ENCODE data around the gene MEG3. TPM values are rescaled to one million over a fixed set of nuclear protein-coding genes. Genes with fewer than 3 reads are reported as not detected.

The MEG3 gene
- total and polyA plus RNA-seq, 2 of the 4 experiments (the other 2 are of a cell fraction), result 31.5 to 556 TPM

DNA sequence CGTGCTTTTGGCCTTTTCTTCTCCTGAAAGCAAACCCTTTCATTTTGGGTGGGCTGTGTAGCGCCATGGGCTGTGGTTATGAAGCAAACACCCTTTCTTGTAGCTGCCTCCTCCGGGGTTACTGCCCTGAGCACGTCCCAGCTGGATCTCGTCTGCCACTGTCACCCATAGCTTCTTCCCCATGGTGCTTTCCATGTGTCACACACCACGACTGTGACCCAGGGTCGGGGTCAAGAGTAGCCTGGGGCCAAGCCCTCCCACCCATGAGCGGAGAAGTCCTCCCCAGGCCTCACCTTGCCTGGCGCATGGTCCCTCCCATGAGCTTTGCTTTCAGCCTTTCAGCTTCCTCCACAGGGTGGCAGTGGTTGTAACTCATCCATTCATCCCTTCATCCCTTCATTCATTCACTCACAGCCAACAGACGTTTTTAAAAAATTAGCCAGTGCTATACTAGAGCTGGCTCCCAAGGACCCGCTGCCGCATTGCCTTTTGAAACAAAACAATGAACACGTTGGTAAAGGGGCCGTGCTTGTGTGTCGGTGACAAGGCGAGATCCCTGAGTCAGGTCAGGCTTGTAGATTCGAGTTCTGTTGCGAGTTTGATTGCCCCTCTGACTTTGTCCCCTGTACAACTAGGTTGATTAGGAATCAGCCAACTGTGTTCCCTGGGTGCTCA, 29.5 kb downstream of the MEG3 start:
- dilution Hi-C loops (cut with HindIII; ENCODE audit: low sequenced_read_pairs, unreplicated experiment) (no loop called here), in situ Hi-C loops (cut with MboI; ENCODE audit: low sequenced_read_pairs) (no loop called here), intact Hi-C loops (cut with micrococcal nuclease) (no loop called here)
- no peak overlapping the region for H4K8ac ChIP-seq (ENCODE audit: low read depth in 2 of 2, low read length in 2 of 2)
- no peak overlapping the region for H2AFZ ChIP-seq (replicated peaks; ENCODE audit: low read length, poor library complexity)
- H3K14ac ChIP-seq (replicated peaks; ENCODE audit: low read depth, low read length), result no peak overlapping the region
- no peak overlapping the region for H3K4ac ChIP-seq (ENCODE audit: low read depth, low read length)
- H2AK9ac ChIP-seq (replicated peaks; ENCODE audit: low read depth, low read length, poor library complexity), result no peak overlapping the region
- ATAC-seq (ENCODE audit: low read depth) (no peak), DNase-seq (no peak)
- TF ChIP-seq, protein P1, sequence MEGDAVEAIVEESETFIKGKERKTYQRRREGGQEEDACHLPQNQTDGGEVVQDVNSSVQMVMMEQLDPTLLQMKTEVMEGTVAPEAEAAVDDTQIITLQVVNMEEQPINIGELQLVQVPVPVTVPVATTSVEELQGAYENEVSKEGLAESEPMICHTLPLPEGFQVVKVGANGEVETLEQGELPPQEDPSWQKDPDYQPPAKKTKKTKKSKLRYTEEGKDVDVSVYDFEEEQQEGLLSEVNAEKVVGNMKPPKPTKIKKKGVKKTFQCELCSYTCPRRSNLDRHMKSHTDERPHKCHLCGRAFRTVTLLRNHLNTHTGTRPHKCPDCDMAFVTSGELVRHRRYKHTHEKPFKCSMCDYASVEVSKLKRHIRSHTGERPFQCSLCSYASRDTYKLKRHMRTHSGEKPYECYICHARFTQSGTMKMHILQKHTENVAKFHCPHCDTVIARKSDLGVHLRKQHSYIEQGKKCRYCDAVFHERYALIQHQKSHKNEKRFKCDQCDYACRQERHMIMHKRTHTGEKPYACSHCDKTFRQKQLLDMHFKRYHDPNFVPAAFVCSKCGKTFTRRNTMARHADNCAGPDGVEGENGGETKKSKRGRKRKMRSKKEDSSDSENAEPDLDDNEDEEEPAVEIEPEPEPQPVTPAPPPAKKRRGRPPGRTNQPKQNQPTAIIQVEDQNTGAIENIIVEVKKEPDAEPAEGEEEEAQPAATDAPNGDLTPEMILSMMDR (conservative IDR thresholded peaks at IDR 0.05; ENCODE audit: low read depth, low read length), result no peak
- TF ChIP-seq MAZ (IDR thresholded peaks at IDR 0.05; ENCODE audit: borderline replicate concordance, low read depth, low read length), result no peak
- TF ChIP-seq, protein P2, sequence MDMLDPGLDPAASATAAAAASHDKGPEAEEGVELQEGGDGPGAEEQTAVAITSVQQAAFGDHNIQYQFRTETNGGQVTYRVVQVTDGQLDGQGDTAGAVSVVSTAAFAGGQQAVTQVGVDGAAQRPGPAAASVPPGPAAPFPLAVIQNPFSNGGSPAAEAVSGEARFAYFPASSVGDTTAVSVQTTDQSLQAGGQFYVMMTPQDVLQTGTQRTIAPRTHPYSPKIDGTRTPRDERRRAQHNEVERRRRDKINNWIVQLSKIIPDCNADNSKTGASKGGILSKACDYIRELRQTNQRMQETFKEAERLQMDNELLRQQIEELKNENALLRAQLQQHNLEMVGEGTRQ (IDR thresholded peaks at IDR 0.05; ENCODE audit: low read depth, low read length), result no peak
- no peak for TF ChIP-seq RAD21 (IDR thresholded peaks at IDR 0.05; ENCODE audit: low read length)
- H4K20me1 ChIP-seq (ENCODE audit: insufficient read depth, low read length), result peaks cover 99% of the 10 kb centered on the region
- 0 out of 2 replicates have a peak overlapping the region, but pooled peaks have one; percentile 6 for H2AK5ac ChIP-seq (ENCODE audit: low read depth, low read length)
- H3K4me3 ChIP-seq (ENCODE audit: insufficient read depth, low read depth, low read length), result no peak overlapping the region
- no peaks in the 10 kb centered on the region for H3K27me3 ChIP-seq (ENCODE audit: control insufficient read depth, insufficient read depth, low read length)
- POLR2A ChIA-PET (ENCODE audit: unreplicated experiment), result no interaction called here
- no peak overlapping the region for H2BK20ac ChIP-seq (ENCODE audit: low read depth, low read length)
- no peak overlapping the region for H3K56ac ChIP-seq (ENCODE audit: extremely low read depth, insufficient read depth, low read length)
- no peak overlapping the region for H4K5ac ChIP-seq (ENCODE audit: low read depth, low read length)
- no peak overlapping the region for H4K91ac ChIP-seq (ENCODE audit: insufficient read depth, low read depth, low read length)
- peaks cover 0 to 53% of the 10 kb centered on the region in 2 experiments; a peak in 2 of 4 replicates for H3K79me1 ChIP-seq (ENCODE audit: low read depth in 1 of 2, low read length in 2 of 2)
- H3K9me3 ChIP-seq (ENCODE audit: control insufficient read depth, insufficient read depth, low read length), result no peaks in the 10 kb centered on the region
- peaks cover 26% of the 10 kb centered on the region; the same call in 1 of the 2 replicates for H3K9me1 ChIP-seq (ENCODE audit: insufficient read depth, low read length)
- H2BK5ac ChIP-seq (ENCODE audit: low read depth, low read length, poor library complexity, severe bottlenecking), result no peak overlapping the region
- no peak overlapping the region for H3K18ac ChIP-seq (ENCODE audit: low read depth, low read length)
- no peaks in the 10 kb centered on the region; the same call in 1 of the 2 replicates for H3K4me1 ChIP-seq (ENCODE audit: control insufficient read depth, insufficient read depth, low read length)
- H3K23ac ChIP-seq (ENCODE audit: low read depth, low read length), result no peak overlapping the region
- CTCF ChIA-PET, result no interaction called here
- no peak overlapping the region for H2BK120ac ChIP-seq (ENCODE audit: low read depth, low read length)
- no peak overlapping the region for H3K27ac ChIP-seq (ENCODE audit: insufficient read depth, low read length)
- H2BK15ac ChIP-seq (ENCODE audit: low read depth, low read length), result no peak overlapping the region
- BruUV-seq (replicated peaks), result no TSS peak
- peaks cover 66% of the 10 kb centered on the region for H3K36me3 ChIP-seq (ENCODE audit: control insufficient read depth, insufficient read depth, low read length)
- H3K9ac ChIP-seq (ENCODE audit: low read depth, low read length), result no peak overlapping the region
- WGBS, 2 experiments (ENCODE audit: extremely low coverage in 2 of 2, insufficient read length in 1 of 2), result 69% methylated on average over 9 of the region's 18 CpGs; no CpG with 5 or more reads in 1 of the 2 experiments
- no peak overlapping the region for H3K4me2 ChIP-seq (ENCODE audit: low read depth, low read length)
